C4-2B (cell line): ENCODE results near the gene NRTN.
A peak's percentile ranks its signal among the peaks of the same experiment; 100 is the strongest.

Experiments used
- ZFX ChIP-seq: fragments of 450-650 bp; IDR thresholded peaks from 2 replicates; pipeline ENCODE4 v1.6.1; 2017
- TF ChIP-seq, protein P1 (sequence below): fragments of 450-650 bp; conservative IDR thresholded peaks from 2 replicates; pipeline ENCODE4 v1.5.1; 2017; ENCODE audit warnings: mild to moderate bottlenecking

- TF ChIP-seq, protein P1, sequence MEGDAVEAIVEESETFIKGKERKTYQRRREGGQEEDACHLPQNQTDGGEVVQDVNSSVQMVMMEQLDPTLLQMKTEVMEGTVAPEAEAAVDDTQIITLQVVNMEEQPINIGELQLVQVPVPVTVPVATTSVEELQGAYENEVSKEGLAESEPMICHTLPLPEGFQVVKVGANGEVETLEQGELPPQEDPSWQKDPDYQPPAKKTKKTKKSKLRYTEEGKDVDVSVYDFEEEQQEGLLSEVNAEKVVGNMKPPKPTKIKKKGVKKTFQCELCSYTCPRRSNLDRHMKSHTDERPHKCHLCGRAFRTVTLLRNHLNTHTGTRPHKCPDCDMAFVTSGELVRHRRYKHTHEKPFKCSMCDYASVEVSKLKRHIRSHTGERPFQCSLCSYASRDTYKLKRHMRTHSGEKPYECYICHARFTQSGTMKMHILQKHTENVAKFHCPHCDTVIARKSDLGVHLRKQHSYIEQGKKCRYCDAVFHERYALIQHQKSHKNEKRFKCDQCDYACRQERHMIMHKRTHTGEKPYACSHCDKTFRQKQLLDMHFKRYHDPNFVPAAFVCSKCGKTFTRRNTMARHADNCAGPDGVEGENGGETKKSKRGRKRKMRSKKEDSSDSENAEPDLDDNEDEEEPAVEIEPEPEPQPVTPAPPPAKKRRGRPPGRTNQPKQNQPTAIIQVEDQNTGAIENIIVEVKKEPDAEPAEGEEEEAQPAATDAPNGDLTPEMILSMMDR, result peak; percentile 87
- TF ChIP-seq ZFX, result no peak
Observed at GRCh38 chr19:5805462-5806132, 730 bp downstream of the NRTN start.
